SK-N-MC (cell line): ENCODE results near the gene EGFR.

Source experiments
- EZH2 ChIP-seq: fragments of 200-600 bp; sonication (generic); IDR thresholded peaks from one replicate; pipeline ENCODE4 v1.6.1; 2017; ENCODE audit warnings: antibody characterized with exemption
- FOXP2 ChIP-seq: optimal IDR thresholded peaks from 2 replicates; pipeline ENCODE3; 2011; ENCODE audit warnings: mild to moderate bottlenecking, moderate library complexity; ENCODE audit not compliant: insufficient read depth; ENCODE audit errors: extremely low read length, control extremely low read depth
- POLR2AphosphoS5 ChIP-seq: IDR thresholded peaks from 2 replicates; pipeline ENCODE4 v1.6.1; 2012; ENCODE audit warnings: mild to moderate bottlenecking, low read depth, low read length, borderline replicate concordance

GRCh38 chr7:55206235-55207029 is 187.6 kb downstream of the EGFR start:
- no peak for TF ChIP-seq POLR2AphosphoS5
- no peak for TF ChIP-seq FOXP2
- TF ChIP-seq EZH2: no peak
